Measurements from ENCODE around the gene CCR7. TPM values are rescaled to one million over a fixed set of nuclear protein-coding genes. Genes with fewer than 3 reads are reported as not detected.

The CCR7 gene
- total and polyA plus RNA-seq, 2 donors from 2014 or later = 0.17 to 7.1 TPM

DNA sequence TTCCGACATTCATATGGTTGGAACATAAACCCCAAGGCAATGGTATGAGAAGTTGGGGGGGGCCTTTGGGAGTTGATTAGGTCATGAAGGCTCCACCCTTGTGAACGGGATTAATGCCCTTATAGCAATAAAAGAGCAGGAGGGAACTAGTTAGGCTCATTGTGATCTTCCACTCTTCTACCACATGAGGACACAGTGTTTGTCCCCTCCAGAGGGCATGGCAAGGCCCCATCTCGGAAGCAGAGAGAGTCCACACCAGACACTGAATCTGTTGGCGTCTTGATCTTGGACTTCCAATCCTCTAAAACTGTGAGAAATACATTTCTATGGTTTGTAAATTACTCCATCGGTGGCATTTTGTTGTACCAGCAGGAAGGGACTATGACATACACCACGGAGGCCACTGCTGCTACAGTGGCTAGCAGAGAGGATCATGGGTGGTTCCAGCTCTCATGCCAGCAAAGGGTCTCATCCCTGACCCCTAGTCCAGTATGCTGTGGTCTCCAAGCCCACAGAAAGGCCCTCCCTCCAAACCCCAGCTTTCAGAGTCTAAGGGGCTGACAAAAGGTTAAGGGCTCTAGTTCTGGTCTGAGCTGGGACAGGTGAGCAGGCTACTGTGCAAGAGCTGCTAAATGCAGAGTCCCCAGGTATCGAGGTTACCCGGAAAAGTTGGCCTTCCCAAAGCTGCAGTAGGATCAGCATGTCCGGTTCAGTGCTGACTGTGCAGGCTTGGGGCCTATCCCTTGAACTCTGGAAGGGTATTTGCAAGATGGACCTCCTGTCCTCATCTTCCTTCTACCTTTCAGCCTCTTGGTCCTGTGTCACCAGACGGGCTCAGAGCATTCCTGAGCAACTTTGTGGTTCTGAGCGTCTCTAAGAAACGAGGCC, 12.2 kb downstream of the CCR7 start:
- H3K4me1 ChIP-seq (ENCODE audit: control insufficient read depth in 2 of 3, insufficient read depth in 2 of 3, low read depth in 1 of 3, low read length in 3 of 3) = peaks cover 0 to 43% (median 19%) of the 10 kb centered on the region in 3 donors
- H3K27me3 ChIP-seq (ENCODE audit: control insufficient read depth, insufficient read depth, low read length) = no peaks in the 10 kb centered on the region
- no peak overlapping the region for H3K9ac ChIP-seq (ENCODE audit: low read length in 3 of 3)
- peak in 1 of 5 donors; percentile 30 for DNase-seq
- FAIRE-seq = no peak
- no peaks in the 10 kb centered on the region for H3K36me3 ChIP-seq (ENCODE audit: control insufficient read depth in 2 of 3, insufficient read depth in 3 of 3, low read length in 3 of 3)
- no peaks in the 10 kb centered on the region for H3K9me3 ChIP-seq (ENCODE audit: control insufficient read depth in 2 of 3, insufficient read depth in 1 of 3, low read length in 3 of 3)
- TF ChIP-seq, protein P1, sequence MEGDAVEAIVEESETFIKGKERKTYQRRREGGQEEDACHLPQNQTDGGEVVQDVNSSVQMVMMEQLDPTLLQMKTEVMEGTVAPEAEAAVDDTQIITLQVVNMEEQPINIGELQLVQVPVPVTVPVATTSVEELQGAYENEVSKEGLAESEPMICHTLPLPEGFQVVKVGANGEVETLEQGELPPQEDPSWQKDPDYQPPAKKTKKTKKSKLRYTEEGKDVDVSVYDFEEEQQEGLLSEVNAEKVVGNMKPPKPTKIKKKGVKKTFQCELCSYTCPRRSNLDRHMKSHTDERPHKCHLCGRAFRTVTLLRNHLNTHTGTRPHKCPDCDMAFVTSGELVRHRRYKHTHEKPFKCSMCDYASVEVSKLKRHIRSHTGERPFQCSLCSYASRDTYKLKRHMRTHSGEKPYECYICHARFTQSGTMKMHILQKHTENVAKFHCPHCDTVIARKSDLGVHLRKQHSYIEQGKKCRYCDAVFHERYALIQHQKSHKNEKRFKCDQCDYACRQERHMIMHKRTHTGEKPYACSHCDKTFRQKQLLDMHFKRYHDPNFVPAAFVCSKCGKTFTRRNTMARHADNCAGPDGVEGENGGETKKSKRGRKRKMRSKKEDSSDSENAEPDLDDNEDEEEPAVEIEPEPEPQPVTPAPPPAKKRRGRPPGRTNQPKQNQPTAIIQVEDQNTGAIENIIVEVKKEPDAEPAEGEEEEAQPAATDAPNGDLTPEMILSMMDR (IDR thresholded peaks at IDR 0.05; ENCODE audit: borderline replicate concordance, extremely low read depth, insufficient read depth) = no peak
- intact Hi-C loops (cut with DNase I) = no loop called here
- H3K4me3 ChIP-seq (ENCODE audit: low read length in 3 of 3) = no peak overlapping the region
- peak overlapping the region; percentile 69 to 82 for H3K27ac ChIP-seq (ENCODE audit: low read depth in 2 of 2, low read length in 2 of 2)

DNA sequence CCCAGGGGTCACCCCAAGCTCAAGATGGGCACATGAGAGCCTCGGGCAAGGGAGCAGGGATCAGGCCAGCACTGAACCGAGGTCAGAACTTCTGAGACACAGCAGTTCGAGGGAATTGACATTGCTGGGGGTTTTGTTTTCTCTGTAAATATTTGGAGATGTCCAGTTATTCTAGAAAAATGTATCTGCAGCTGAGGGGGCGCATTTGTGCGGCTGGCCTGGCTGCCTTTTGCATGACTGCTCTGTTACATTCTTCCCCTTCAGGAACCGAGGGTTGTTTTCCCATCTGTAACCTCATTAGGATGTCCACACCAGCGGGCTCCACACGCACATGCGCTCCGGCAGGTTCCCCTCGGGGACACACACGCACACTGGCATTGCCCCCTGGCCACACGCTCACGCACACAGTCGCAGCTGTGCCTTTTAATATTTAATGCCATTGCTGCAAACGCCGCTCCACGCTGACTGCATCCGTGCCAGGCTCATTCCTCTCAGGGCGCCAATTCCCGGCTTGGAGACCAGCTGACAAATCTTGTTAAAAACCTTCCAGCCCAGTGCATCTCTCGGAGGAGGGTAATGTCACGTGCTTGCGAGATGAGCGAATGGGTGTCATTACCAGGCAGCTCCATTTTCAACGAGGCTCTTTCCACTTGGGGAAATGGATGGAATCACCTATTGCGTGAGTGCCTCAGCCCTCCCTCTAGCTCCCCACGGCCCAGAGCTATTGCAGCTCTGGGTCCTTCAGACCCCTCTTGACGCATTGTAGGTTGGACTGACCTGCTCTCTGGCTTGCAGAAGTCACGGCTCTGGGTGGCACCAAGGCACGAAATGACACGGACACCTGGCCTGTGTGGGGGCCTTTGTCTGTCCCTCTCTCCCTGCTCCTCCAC, 13.1 kb downstream of the CCR7 start:
- DNase-seq (peak in 2 of 5 donors; percentile 51 to 84), FAIRE-seq (no peak)
- no peaks in the 10 kb centered on the region for H3K36me3 ChIP-seq (ENCODE audit: control insufficient read depth in 2 of 3, insufficient read depth in 3 of 3, low read length in 3 of 3)
- no peak overlapping the region for H3K4me3 ChIP-seq (ENCODE audit: low read length in 3 of 3)
- peaks cover 0 to 36% (median 19%) of the 10 kb centered on the region in 3 donors for H3K4me1 ChIP-seq (ENCODE audit: control insufficient read depth in 2 of 3, insufficient read depth in 2 of 3, low read depth in 1 of 3, low read length in 3 of 3)
- TF ChIP-seq, protein P1 (IDR thresholded peaks at IDR 0.05; ENCODE audit: borderline replicate concordance, extremely low read depth, insufficient read depth) = no peak
- intact Hi-C loops (cut with DNase I) = no loop called here
- no peaks in the 10 kb centered on the region for H3K9me3 ChIP-seq (ENCODE audit: control insufficient read depth in 2 of 3, insufficient read depth in 1 of 3, low read length in 3 of 3)
- no peaks in the 10 kb centered on the region for H3K27me3 ChIP-seq (ENCODE audit: control insufficient read depth, insufficient read depth, low read length)
- H3K9ac ChIP-seq (ENCODE audit: low read length in 3 of 3) = no peak overlapping the region
- H3K27ac ChIP-seq (ENCODE audit: low read depth in 2 of 2, low read length in 2 of 2) = peak overlapping the region; percentile 35 to 82

DNA sequence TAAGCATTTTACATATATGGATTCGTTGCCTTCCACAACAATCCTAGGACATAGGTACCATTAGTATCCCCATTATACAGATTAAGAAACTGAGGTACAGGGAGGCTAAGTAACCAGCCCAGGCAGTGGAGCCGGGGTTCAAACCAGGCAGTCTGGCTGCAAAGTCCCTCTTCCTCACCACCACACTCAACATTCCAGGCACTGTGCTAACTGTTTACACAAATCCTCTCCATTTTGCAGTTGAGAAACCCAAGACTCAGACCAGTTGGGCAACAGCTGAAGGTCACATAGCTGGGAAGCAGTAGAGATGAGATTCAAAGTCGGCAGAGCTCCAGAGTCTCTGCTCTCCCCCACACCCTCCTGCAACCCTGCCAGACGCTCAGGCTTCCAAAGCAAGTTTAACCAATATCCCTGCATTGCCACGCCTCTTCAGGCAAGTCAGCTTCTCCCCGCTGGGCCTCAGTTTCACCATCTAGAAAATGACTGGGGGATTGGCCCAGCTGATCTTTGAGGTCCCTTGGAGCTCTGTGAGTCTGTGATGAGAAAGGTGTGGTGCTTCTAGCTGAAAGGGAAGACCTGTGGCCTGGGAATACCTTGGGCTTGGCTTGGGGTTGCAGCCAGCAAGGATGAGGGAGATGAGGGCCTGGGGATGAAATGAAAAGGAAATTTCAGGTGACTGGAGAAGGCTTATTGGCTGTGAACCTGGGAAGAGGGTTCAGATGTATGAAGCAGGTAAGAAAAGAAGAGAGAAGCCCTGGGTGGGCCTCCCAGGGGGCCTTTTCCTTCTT, 14.0 kb downstream of the CCR7 start:
- Histone ChIP-seq H3K27ac (ENCODE audit: low read depth in 2 of 2, low read length in 2 of 2) (peak overlapping the region; percentile 32 to 82), H3K36me3 (ENCODE audit: control insufficient read depth in 2 of 3, insufficient read depth in 3 of 3, low read length in 3 of 3) (no peaks in the 10 kb centered on the region), H3K9me3 (ENCODE audit: control insufficient read depth in 2 of 3, insufficient read depth in 1 of 3, low read length in 3 of 3) (no peaks in the 10 kb centered on the region), H3K9ac (ENCODE audit: low read length in 3 of 3) (no peak overlapping the region), H3K4me3 (ENCODE audit: low read length in 3 of 3) (no peak overlapping the region), H3K27me3 (ENCODE audit: control insufficient read depth, insufficient read depth, low read length) (no peaks in the 10 kb centered on the region), H3K4me1 (ENCODE audit: control insufficient read depth in 2 of 3, insufficient read depth in 2 of 3, low read depth in 1 of 3, low read length in 3 of 3) (peaks cover 0 to 31% (median 19%) of the 10 kb centered on the region in 3 donors)
- FAIRE-seq = no peak
- TF ChIP-seq, protein P1 (IDR thresholded peaks at IDR 0.05; ENCODE audit: borderline replicate concordance, extremely low read depth, insufficient read depth) = no peak
- intact Hi-C loops (cut with DNase I) = no loop called here
- DNase-seq = peak in 3 of 5 donors; percentile 37 to 91 (median 45)
